Stimulated activated CD4-positive, alpha-beta T cell treated with anti-CD3 and anti-CD28 coated beads, TNF-alpha, amount 100 ng/mL, for 4 hours (primary cell): ENCODE data around the gene FKBP5.
"Not testable (repeated sequence)": the region's sequence is repeated elsewhere in the genome, so short reads cannot be mapped to it uniquely, and the experiment has no call there.

Experiments
- DNase-seq, 3 experiments: peaks; one replicate each; pipeline ENCODE4 v3.0.0-alpha.2; 2020; ENCODE audit warnings: low read depth in 3 of 3

Gene FKBP5

DNA sequence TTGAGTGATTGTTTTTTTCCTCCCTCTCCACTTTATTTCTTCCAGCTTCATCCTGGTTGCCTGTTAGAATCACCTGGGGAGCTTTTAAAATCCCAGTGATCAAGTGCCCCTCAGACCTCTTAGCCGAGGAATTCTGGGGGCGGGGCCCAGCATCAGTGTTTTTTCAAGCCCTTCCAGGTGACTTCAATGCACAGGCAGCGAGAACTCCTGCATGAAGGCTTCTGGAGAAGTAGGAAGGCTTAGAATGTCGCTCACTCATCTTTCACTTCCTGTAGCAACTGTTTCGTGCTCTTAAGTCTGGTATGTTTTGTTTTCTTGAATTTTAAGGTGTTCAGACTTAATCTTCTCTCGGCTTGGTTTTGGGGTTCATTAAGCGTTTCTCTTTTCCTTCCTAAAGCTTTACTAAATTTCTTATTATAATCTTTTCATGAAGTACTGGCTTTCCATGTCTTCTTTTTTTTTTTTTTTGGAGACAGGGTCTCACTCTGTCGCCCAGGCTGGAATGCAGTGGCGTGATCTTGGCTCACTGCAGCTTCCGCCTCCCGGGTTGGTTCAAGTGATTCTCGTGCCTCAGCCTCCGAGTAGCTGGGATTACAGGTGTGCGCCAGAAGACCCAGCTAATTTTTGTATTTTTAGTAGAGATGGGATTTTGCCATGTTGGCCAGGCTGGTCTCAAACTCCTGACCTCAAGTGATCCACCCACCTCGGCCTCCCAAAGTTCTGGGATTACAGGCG is 145.1 kb downstream of the FKBP5 start:
- no peak for DNase-seq

DNA sequence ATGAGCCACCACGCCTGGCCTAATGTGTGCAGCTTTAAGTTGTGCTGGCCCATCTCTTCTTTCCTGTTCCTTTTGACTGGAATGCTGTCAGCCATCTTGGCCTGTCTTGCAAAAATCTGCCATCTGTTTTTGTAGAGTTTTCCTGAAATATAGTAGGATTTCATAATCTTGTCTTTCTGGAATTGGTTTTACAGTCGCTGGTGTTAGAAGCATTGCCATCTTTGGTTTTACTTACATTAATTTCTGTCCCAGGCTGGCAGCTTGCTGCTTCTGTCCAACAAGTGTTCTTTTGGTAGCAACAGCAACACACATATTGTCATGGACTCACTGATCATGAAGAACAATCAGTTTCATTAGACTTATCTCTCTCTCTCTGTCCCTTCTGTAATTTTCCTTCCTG is 146.9 kb downstream of the FKBP5 start:
- DNase-seq: no peak

DNA sequence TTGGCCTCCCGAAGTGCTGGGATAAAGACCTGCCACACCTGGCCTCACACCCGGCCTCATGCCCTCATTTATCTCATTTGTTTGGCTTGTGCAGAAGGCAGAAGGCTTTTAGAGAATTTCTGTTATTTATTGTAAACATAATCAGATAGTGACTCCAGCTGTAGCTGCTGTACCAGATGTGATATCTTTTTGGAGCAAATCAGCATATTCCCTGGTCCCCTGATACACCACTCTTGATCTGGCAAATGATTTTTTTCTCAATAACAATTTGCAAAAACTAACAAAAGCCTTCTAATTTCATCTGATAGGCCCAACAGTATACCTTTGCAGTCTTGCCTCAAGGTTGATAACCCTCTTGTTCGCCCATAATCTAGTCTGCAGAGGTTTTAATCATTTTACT is 149.5 kb downstream of the FKBP5 start:
- DNase-seq: no peak

DNA sequence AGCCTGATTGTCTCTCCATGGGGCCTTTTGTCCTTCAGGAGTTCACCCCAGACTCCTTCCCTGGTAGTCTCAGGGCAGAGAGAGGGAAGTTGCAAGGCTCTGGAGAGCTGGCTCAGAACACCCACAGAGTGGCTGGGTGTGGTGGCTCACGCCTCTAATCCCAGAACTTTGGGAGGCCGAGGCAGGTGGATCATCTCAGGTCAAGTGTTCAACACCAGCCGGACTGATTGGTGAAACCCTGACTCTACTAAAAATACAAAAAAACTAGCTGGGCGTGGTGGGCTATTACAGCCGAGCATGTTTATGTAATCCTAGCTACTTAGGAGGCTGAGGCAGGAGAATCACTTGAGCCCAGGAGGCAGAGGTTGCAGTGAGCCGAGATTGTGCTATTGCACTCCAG is 152.9 kb downstream of the FKBP5 start:
- DNase-seq: not testable (repeated sequence)

DNA sequence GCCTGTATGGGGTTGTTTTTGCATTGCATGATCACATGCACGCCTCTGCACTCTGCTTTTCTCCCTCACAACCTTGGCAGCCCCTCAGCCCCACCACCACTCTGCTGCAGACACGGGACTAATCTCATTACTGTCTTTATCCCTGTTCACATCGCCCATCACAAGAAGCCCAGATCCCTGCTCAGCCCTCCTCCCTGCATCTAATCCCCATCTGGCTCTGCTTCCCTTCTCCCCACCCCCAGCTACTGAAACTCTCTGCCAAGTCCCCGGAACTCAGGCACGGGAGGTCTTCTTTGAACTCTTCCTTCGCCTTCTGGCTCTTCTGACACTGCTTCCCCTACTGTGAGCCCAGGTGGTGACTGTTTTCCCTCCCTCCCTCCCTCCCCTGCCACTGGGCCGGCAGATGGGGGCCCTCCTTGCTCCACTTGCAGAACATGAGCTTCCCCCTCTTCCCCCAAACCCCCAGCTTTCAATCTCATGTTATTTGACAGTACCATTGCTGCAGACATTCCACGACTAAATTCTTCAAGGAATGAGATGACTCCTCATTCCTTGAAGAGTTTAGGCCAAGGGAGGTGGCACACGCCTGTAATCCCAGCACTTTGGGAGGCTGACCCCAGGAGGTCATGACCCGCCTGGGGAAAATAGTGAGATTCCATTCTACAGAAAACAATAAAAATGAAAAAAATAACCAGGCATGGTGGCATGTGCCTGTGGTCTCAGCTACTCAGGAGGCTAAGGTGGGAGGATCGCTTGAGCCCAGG is 154.1 kb downstream of the FKBP5 start:
- DNase-seq: no peak

DNA sequence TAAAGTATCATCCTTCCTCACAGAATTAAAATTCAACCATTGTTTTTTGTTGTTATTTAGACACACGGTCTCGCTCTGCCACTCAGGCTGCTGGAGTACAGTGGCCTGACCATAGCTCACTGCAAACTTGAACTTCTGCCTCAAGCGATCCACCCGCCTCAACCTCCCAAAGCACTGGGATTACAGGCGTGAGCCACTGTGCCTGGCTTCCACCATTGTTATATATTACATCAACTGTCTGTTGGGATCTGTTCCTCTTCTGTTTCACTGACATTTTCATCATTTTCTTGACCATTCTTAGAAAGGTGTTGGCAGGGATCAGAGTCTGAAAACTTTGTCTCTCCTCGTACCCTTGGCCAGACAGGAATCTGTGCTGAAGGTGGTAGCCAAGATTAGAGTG is 154.7 kb downstream of the FKBP5 start:
- DNase-seq: no peak

DNA sequence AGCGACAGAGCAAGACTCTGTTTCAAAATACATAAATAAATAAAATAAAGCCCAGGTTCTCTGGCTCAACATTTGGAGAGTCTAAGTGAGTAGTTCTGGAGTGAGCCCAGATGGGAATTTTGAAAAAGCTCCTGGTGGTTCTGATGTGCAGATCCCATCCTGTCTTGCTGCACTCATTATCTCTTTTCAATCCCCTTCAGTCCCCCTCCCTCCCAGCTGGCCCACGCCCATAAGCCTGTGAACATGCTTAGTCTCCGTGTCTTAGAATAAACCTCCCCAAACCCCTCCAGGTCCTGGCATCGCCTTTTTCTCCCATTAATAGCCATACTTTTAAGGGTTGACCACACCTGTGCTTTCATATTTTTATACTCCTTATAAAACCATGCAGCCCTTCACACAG is 156.6 kb downstream of the FKBP5 start:
- DNase-seq: no peak

DNA sequence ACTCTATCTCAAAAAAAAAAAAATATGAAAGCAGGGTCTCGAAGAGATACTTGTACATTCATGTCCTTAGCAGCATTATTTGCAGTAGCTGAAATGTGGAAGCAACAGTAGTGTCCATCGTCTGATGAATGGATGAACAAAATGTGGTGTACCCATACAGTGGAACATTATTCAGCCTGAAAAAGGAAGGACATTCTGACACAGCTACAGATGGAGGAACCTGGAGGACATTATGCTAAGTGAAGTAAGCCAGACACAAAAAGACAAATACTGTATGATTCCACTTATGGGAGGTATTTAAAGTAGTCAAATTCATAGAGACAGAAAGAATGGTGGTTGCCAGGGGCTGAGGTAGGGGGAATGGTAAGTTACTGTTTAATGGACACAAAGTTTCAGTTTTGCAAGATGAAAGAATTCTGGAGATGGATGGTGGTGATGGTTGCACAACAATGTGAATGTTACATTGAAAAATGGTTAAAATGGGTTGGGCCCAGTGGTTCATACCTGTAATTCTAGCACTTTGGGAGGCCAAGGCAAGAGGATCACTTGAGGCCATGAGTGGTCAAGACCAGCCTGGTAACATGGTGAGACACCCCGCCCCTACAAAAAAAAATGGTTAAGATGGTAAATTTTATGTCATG is 164.2 kb downstream of the FKBP5 start:
- no peak for DNase-seq
